Right lobe of liver (tissue), 6 donors: ENCODE measurements around the gene RBPMS2. TPM values are rescaled to one million over a fixed set of nuclear protein-coding genes. Genes with fewer than 3 reads are reported as not detected.

Experiments
- ATAC-seq, 4 donors: fragments of 200-7000 bp; cut with Tn5 transposase; one replicate each; pipeline ENCODE4 v1.9.1; 2020; ENCODE audit warnings: mild to moderate bottlenecking in 4 of 4, moderate library complexity in 4 of 4
- DNase-seq, 3 donors: peaks; one replicate each; pipeline ENCODE4 v3.0.0-alpha.2; 2020
- H3K27ac ChIP-seq, 3 donors: fragments of 200-600 bp; one replicate each; pipeline ENCODE4 v1.8.0; 2022
- H3K27me3 ChIP-seq, 2 donors: fragments of 200-600 bp; one replicate each; pipeline ENCODE4 v1.8.0; 2022
- H3K36me3 ChIP-seq, 4 donors: fragments of 200-600 bp; sonication (generic) in 1 of 4; one replicate each; pipeline versions ENCODE4 v1.5.1 to v1.8.0; 2017 to 2022; ENCODE audit warnings: control low read depth in 1 of 4
- H3K4me1 ChIP-seq, 4 donors: fragments of 200-600 bp; sonication (generic) in 1 of 4; one replicate each; pipeline versions ENCODE4 v1.5.1 to v1.8.0; 2017 to 2022; ENCODE audit warnings: control low read depth in 1 of 4
- H3K4me3 ChIP-seq, 3 donors: fragments of 200-600 bp; one replicate each; pipeline ENCODE4 v1.8.0; 2022
- H3K9me3 ChIP-seq, 4 donors: fragments of 200-600 bp; sonication (generic) in 1 of 4; one replicate each; pipeline versions ENCODE4 v1.5.1 to v1.8.0; 2017 to 2022; ENCODE audit warnings: control low read depth in 1 of 4
- POLR2A ChIP-seq: fragments of 450-650 bp; IDR thresholded peaks from one replicate; pipeline ENCODE4 v1.6.1; 2017; ENCODE audit warnings: antibody characterized with exemption, mild to moderate bottlenecking
- WGBS: methylation state at CpG from one replicate; pipeline ENCODE4 v1.1.6; 2018; ENCODE audit warnings: low coverage, low lambda C conversion rate; ENCODE audit not compliant: insufficient coverage; ENCODE audit errors: missing lambda C conversion rate; 5-methylcytosine and 5-hydroxymethylcytosine counted together
- intact Hi-C, 2 donors: fragments of 100-400 bp; cut with DNase I; formaldehyde crosslinking; loops; one replicate each; pipeline versions ENCODE4 v1.11.2 to v1.14.1; 2022
- total RNA-seq, 6 experiments: library from RNA; depleted of rRNA in 2 of 6; stranded (reverse); fragments of >200 nt in 2 of 6; fragmentation: NEBNext Ultra II Directional in 3 of 6; extraction: Animal tissue kit (Norgen Biotek cat#: 25700) in 3 of 6; gene quantifications; one replicate each; pipeline versions ENCODE4 v1.1.0 to v1.2.4, GENCODE V29; 2016 to 2023
- TF ChIP-seq, protein P1 (sequence below), 4 donors: fragments of 200-600 bp in 3 of 4; fragments of 450-650 bp in 1 of 4; IDR thresholded peaks; one replicate each; pipeline versions ENCODE4 v1.5.1 to v1.8.0; 2016 to 2022; ENCODE audit warnings: antibody characterized with exemption in 4 of 4, mild to moderate bottlenecking in 2 of 4
- donor health status: DM: no; HTN: yes; CAD: no.
- donor health status: DM: no; HTN: no; CAD: no.
- donor health status: DM: no; HTN: no; CAD: no.
- donor health status: DM: no; HTN: yes; CAD: no.
- donor health status: DM: no; HTN: yes; CAD: no.

The RBPMS2 gene
- total RNA-seq, 6 experiments from 2014 or later = 2.5 to 13.6 (median 6.1) TPM

DNA sequence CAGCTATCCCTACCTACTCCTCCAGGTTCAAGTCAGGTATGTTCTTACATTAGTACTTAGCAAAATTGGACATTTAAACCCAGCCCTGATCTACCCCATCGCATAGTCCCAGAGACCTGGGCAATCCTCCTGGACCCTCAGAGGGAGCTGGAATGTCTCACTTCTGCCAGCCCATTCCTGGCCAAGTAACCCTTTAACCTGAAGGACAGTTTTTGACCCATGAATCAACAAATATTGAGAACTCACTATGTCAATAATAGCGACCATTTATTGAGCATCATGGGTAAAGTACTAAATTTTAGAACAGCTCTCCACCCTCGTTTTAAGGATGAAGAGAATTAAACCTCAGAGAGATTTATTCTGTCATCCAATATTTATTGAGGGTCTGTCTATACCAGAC, 70.4 kb downstream of the RBPMS2 start:
- peak in 1 of 3 donors; percentile 68 for DNase-seq
- peaks cover 0 to 57% (median 26%) of the 10 kb centered on the region in 4 donors for H3K4me1 ChIP-seq
- H3K4me3 ChIP-seq = peak overlapping the region in 2 of 3 donors; percentile 3 to 28
- peak overlapping the region; percentile 39 to 84 (median 68) for H3K27ac ChIP-seq
- TF ChIP-seq, protein P1, sequence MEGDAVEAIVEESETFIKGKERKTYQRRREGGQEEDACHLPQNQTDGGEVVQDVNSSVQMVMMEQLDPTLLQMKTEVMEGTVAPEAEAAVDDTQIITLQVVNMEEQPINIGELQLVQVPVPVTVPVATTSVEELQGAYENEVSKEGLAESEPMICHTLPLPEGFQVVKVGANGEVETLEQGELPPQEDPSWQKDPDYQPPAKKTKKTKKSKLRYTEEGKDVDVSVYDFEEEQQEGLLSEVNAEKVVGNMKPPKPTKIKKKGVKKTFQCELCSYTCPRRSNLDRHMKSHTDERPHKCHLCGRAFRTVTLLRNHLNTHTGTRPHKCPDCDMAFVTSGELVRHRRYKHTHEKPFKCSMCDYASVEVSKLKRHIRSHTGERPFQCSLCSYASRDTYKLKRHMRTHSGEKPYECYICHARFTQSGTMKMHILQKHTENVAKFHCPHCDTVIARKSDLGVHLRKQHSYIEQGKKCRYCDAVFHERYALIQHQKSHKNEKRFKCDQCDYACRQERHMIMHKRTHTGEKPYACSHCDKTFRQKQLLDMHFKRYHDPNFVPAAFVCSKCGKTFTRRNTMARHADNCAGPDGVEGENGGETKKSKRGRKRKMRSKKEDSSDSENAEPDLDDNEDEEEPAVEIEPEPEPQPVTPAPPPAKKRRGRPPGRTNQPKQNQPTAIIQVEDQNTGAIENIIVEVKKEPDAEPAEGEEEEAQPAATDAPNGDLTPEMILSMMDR (IDR thresholded peaks at IDR 0.05) = no peak
- TF ChIP-seq POLR2A = no peak
- H3K9me3 ChIP-seq = no peaks in the 10 kb centered on the region
- ATAC-seq = peak; percentile 46 to 64 (median 52)
- 17% methylated on average over 3 of the region's 3 CpGs for WGBS
- H3K36me3 ChIP-seq = no peaks in the 10 kb centered on the region
- H3K27me3 ChIP-seq = no peaks in the 10 kb centered on the region
- intact Hi-C loops = no loop called here

DNA sequence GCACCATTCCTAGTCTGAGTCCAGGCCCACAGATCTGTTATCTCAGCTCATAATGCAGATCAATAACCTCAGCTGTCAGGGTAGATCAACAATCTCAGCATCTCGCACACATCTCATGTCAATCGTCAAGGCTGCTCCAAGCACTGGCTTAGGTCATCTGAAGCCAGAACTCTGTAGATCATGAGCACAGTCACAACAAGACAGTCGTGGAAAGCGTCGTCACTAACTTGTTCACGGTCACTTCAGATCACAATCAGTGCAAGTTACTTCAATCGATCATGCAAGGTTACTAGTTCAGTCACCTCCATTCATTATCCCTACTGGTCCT, 71.8 kb downstream of the RBPMS2 start:
- no peaks in the 10 kb centered on the region for H3K9me3 ChIP-seq
- peak overlapping the region; percentile 79 to 85 (median 80) for H3K4me3 ChIP-seq
- DNase-seq (no peak), ATAC-seq (peak; percentile 1 to 14 (median 4))
- H3K36me3 ChIP-seq = no peaks in the 10 kb centered on the region
- no peak for TF ChIP-seq POLR2A
- TF ChIP-seq, protein P1 (IDR thresholded peaks at IDR 0.05) = no peak
- intact Hi-C loops = no loop called here
- peaks cover 0 to 70% (median 32%) of the 10 kb centered on the region in 4 donors for H3K4me1 ChIP-seq
- H3K27ac ChIP-seq = peak overlapping the region; percentile 84 to 90 (median 90)
- no peaks in the 10 kb centered on the region for H3K27me3 ChIP-seq
- 26% methylated on average over 3 of the region's 7 CpGs for WGBS

DNA sequence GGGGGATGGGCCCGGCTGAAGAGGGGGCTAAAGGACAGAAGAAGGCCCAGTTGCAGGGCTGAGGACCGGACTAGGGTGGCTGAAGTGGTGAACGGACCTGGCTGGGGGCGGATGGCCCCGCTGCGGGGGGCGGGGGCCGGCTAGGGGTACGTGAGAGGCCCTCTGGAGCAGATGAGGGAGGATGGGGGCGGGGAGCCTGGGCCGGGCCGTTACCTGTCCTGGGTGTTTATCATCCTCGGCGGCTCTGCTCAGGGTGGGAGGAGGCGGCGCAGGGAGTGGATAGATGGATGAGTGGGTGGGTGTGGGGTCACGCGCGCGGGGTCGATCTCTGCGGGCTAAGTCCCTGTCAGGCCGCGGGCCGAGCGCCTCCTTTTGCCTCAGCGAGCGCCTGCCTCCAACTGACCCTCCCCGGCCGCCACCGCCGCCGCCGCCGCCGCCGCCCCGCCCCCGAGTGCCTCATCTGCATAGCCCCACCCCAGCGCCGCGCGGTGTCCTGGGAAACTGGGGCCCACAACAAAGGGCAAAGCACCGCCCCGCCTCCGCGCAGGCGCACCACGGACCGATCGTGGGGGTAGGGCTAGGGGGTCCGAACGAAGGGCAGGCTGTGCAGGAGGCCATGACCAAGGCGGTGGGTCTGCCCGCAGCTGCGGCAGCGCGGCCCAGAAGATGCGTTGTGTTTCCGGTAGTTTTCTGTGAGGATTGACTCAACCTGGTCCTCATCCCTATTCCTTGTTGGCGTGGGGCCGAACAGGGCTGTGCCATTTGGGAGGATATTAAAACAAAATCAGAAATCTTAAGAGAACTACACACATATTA, 72.4 kb downstream of the RBPMS2 start:
- Histone ChIP-seq H3K27ac (peak overlapping the region; percentile 84 to 90 (median 90)), H3K27me3 (no peaks in the 10 kb centered on the region), H3K9me3 (no peaks in the 10 kb centered on the region), H3K4me1 (peaks cover 0 to 76% (median 35%) of the 10 kb centered on the region in 4 donors), H3K4me3 (peak overlapping the region; percentile 79 to 85 (median 80)), H3K36me3 (no peaks in the 10 kb centered on the region)
- WGBS = 4% methylated on average over 11 of the region's 62 CpGs
- intact Hi-C loops = no loop called here
- ATAC-seq = peak; percentile 83 to 93 (median 87)
- TF ChIP-seq POLR2A = peak; percentile 68
- TF ChIP-seq, protein P1 (IDR thresholded peaks at IDR 0.05) = no peak
- peak; percentile 98 for DNase-seq

DNA sequence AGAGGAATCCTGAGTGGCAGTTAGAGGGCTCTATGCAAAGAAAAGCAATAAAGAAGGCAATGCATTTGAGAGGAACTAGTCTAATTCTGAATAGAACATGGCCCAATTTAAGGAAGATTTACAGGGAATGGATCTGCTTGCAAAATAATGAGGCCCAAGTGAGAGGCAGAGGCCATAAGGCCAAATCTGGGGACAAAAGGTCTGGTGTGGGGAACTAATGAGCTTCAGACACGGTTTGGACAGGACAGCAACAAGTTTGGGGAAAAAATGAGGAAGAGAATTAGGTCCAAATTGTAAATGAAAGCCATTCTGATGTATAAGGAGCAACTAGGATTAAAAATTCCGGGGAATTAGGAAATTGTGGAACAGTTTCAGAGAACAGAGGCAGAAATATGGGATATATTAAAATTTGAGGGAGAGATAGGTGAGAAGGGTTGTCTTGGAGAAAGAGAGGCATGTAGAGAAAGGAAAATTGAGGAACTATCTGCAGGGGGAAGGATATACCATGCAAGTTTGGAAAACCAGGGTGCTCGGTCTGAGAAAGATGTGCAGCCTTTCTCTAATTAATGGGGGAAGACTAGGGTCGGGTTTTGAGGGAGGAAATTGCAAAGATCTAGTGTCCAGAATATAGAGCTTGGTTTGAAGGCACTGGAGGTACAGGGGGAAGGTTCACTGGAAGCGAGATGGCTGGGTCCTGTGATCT, 73.8 kb downstream of the RBPMS2 start:
- no peaks in the 10 kb centered on the region for H3K36me3 ChIP-seq
- ATAC-seq (no peak), DNase-seq (no peak)
- peaks cover 0 to 76% (median 36%) of the 10 kb centered on the region in 4 donors for H3K4me1 ChIP-seq
- intact Hi-C loops = no loop called here
- no peaks in the 10 kb centered on the region for H3K27me3 ChIP-seq
- 23% methylated on average over 5 of the region's 5 CpGs for WGBS
- no peaks in the 10 kb centered on the region for H3K9me3 ChIP-seq
- H3K4me3 ChIP-seq = peak overlapping the region; percentile 79 to 85 (median 80)
- peak overlapping the region; percentile 41 to 90 (median 90) for H3K27ac ChIP-seq
- TF ChIP-seq, protein P1 (IDR thresholded peaks at IDR 0.05) = no peak
- no peak for TF ChIP-seq POLR2A
